Loucy (cell line): Measurements from ENCODE around the gene MAML3.

ENCODE experiments used
- EZH2phosphoT487 ChIP-seq: fragments of 200-600 bp; IDR thresholded peaks from 2 replicates; pipeline ENCODE4 v1.6.1; 2018; ENCODE audit warnings: antibody characterized with exemption, mild to moderate bottlenecking, moderate library complexity, borderline replicate concordance
- TF ChIP-seq, protein P1 (sequence below): fragments of 200-600 bp; sonication (generic); conservative IDR thresholded peaks from 2 replicates; pipeline ENCODE4 v1.5.1; 2014; ENCODE audit warnings: mild to moderate bottlenecking, antibody characterized with exemption, low read length

DNA sequence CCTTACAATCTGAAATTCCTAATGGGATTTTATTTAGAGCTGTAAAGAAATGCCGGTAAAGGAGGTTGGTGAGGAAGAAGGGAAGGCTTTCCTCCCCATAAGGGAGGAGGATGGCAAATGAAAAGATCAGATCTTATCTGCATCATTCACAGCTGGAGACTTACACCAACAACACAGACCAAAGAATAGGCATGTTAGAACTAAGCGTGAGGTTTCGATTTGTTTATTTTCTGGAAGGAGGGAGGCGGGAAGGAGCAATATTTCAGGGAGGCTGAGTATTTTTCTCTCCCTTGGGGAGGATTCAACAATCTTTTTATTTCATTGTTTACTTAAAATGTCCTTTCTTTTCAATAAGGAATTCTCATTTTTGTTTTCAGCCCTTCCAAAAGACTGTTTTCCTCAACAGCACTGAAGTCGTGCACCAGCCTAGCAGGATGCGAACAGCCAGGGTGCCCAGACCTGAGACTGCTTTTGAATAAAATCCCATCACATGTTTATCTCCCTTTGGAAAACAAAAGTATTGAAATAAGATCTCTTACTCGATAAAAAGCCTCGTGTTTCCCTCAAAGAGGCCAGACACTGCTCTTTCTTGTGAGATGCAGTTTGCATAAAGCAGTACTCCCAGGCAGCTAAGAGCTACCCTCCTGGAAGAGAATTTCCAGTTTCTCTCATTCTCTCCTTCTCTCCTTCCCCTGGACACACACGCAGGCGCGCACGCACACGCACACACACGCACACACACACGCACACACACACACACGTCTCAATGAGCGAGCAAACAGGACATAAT is 252.3 kb downstream of the MAML3 start:
- TF ChIP-seq, protein P1, sequence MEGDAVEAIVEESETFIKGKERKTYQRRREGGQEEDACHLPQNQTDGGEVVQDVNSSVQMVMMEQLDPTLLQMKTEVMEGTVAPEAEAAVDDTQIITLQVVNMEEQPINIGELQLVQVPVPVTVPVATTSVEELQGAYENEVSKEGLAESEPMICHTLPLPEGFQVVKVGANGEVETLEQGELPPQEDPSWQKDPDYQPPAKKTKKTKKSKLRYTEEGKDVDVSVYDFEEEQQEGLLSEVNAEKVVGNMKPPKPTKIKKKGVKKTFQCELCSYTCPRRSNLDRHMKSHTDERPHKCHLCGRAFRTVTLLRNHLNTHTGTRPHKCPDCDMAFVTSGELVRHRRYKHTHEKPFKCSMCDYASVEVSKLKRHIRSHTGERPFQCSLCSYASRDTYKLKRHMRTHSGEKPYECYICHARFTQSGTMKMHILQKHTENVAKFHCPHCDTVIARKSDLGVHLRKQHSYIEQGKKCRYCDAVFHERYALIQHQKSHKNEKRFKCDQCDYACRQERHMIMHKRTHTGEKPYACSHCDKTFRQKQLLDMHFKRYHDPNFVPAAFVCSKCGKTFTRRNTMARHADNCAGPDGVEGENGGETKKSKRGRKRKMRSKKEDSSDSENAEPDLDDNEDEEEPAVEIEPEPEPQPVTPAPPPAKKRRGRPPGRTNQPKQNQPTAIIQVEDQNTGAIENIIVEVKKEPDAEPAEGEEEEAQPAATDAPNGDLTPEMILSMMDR, result no peak
- no peak for TF ChIP-seq EZH2phosphoT487
